HG03045 (cell line): ENCODE results near the gene CEP72.
A peak's percentile ranks its signal among the peaks of the same experiment; 100 is the strongest.
"Not testable (repeated sequence)": the region's sequence is repeated elsewhere in the genome, so short reads cannot be mapped to it uniquely, and the experiment has no call there.

Experiments
- ATAC-seq: cut with Tn5 transposase; IDR thresholded peaks from one replicate; pipeline ENCODE4 v1.9.1; 2021; ENCODE audit warnings: mild to moderate bottlenecking, moderate library complexity; ENCODE audit not compliant: unreplicated experiment

Gene CEP72

GRCh38 chr5:611731-612486, at the start of gene CEP72:
TSS of gene CEP72 (plus strand) at chr5:612340. CDS start at chr5:612362, 22 bp downstream.
- ATAC-seq = peak; percentile 83

GRCh38 chr5:565782-566440, 46.2 kb upstream of the CEP72 start:
- ATAC-seq = no peak

- no peak for ATAC-seq
Observed at GRCh38 chr5:566636-567309, 45.4 kb upstream of the CEP72 start.

GRCh38 chr5:567664-568060, 44.5 kb upstream of the CEP72 start:
- ATAC-seq = no peak

GRCh38 chr5:568061-568781, 43.9 kb upstream of the CEP72 start:
- no peak for ATAC-seq

- ATAC-seq = no peak
Observed at GRCh38 chr5:568809-569208, 43.3 kb upstream of the CEP72 start.

GRCh38 chr5:569358-569867, 42.7 kb upstream of the CEP72 start:
- ATAC-seq = no peak

GRCh38 chr5:569868-570361, 42.2 kb upstream of the CEP72 start:
- ATAC-seq = no peak

- ATAC-seq = no peak
Observed at GRCh38 chr5:570446-570845, 41.7 kb upstream of the CEP72 start.

- no peak for ATAC-seq
Observed at GRCh38 chr5:570886-571285, 41.3 kb upstream of the CEP72 start.

- no peak for ATAC-seq
Observed at GRCh38 chr5:571791-572190, 40.3 kb upstream of the CEP72 start.

GRCh38 chr5:572398-573019, 39.6 kb upstream of the CEP72 start:
- no peak for ATAC-seq

- no peak for ATAC-seq
Observed at GRCh38 chr5:573206-573605, 38.9 kb upstream of the CEP72 start.

- no peak for ATAC-seq
Observed at GRCh38 chr5:573976-574375, 38.2 kb upstream of the CEP72 start.

GRCh38 chr5:574906-575305, 37.2 kb upstream of the CEP72 start:
- no peak for ATAC-seq

GRCh38 chr5:575636-576035, 36.5 kb upstream of the CEP72 start:
- no peak for ATAC-seq

- ATAC-seq = not testable (repeated sequence)
Observed at GRCh38 chr5:577214-577613, 34.9 kb upstream of the CEP72 start.

- no peak for ATAC-seq
Observed at GRCh38 chr5:577800-578199, 34.3 kb upstream of the CEP72 start.

- ATAC-seq = no peak
Observed at GRCh38 chr5:579211-579610, 32.9 kb upstream of the CEP72 start.

- no peak for ATAC-seq
Observed at GRCh38 chr5:579746-580366, 32.3 kb upstream of the CEP72 start.
